ENCODE data around the gene ACRBP.

ACRBP gene

DNA sequence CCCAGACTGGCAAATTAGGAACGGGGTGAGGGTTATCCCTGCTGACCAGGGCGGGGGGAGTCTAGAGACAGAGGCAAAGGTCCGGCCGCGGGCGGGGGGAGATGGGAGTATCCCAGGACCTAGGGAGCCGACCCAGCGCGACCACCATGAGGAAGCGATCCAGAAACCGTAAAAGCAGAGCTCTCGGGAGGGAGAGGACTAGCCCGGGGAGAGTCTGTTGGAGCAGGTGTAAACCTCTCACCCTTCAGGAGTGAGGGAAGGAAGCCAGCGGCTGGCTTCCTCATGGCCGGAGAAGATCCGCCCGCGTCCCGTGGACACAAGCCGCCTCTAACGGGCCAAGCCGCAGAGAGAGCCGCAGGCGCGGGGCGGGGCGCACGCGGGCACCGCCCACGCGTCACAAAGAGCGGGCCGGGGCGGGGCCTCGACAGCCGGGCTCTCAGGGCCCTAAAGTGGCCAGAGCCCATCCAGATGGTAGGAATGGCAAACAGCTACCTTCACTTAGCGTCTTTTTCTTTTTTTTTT, at the start of gene ACRBP:
TSS of gene ACRBP (minus strand) at position 350 of the 522 bp plus-strand sequence. CDS start at position 284, 66 bp downstream.
- DNase-seq = no peak

GRCh38 chr12:6695313-6696045, 48.2 kb upstream of the ACRBP start:
- DNase-seq = no peak

DNA sequence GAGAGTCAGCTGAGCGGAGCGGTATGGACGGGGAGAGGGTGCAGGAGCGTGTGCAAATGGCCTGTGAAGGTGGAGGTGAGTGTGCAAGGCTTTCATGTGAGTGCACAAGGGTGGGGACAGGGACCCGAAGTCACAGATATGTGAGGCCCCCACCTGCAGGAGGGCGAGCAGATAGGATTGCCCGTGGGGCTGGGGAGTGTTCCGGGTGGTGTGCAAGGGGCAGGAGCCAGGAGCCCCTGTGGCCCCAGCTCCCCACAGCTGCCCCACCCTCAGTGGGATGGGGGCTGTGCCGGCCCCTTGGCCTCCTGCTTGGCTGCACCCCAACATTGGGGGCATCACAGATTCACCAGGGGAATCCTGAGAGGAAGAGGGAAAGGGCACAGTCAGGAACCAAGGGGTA, 47.5 kb upstream of the ACRBP start:
- DNase-seq = no peak

DNA sequence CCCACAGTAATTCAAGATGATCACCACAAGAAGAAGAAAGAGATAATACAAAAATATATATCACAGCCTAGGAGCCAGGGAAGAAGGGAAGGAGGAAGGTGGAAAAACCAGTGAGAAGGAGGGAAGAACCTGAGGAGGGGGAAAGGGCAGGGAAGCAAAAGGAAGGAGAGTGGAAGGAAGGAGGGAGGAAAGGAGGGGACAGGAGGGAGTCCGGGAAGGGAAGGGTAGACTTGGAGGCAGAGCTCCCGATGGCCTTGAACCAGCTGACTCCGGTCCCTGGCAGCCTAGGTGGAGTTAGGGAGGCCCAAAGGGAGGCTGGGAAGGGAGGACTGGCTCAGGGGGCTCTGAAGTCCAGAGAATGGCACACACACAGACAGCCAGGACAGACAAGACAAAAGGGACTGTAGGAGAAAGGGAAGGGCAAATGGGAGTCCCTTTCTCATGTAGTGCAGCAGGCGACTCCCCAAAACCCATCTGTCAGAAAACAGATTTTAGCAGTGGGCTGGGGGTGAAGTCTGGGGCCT, 46.7 kb upstream of the ACRBP start:
- no peak for DNase-seq

DNA sequence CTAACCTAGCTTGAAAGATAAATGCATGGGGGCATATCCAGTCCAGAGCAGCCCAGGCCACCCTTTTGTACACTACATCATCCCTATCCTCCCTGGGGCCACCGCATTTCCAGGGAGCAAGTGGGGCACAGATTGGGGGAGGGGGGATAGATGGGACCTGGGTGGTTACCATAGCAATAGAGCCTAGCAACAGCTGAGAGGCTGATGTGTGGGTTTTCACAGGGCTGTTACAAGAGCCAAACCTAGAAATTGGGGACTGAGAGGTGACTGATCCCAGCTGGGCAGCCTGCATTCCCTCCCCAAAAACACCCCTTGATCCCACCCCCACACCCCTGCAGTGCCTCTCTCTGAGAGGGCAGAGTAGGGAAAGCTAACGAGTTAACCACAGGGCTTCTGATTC, 45.7 kb upstream of the ACRBP start:
- no peak for DNase-seq

DNA sequence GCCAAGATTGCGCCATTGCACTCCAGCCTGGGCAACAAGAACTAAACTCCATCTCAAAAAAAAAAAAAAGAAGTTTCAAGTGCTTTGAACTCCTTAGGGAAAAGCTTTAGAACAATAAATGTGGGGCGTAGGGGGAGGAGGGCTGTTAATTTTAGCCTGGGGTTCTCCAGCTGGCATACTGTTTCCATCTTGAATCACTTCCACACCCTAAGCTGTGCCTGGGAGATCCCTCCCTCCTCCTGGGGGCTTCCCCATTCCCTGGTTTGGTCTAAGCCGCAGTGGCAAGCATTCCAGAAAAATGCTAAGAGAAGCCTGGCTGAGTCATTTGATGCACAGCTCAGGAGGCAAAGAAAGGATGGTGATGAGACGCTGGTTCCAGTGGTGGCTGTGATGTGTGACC, 44.2 kb upstream of the ACRBP start:
- DNase-seq = no peak

GRCh38 chr12:6688999-6689882, 42.0 kb upstream of the ACRBP start, which contains the start of gene ZNF384:
Gene ZNF384 (minus strand): TSS chr12:6689375. CDS start chr12:6679520, 9,855 bp downstream.
- DNase-seq = peak; percentile 95

GRCh38 chr12:6688543-6688998, 41.3 kb upstream of the ACRBP start:
- no peak for DNase-seq

DNA sequence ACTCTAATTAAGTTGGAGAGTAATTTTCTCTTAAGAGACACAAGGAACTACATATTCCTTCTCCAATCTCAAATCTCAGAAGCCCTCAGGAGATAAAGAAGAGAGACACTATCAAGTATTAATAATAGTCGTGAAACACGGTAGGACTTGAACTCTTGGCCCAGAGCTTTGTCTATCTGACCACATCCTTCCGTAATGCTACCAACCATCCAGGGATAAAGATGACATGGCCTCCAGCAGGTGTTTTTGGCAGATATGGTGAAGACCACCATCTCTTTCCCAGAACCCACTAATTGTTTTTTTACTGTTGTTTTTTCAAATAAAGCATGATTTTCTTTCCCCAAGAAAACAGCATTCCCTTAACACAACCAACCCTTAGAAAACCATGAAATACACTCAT, 38.6 kb upstream of the ACRBP start:
- DNase-seq = no peak

GRCh38 chr12:6684609-6685008, 37.4 kb upstream of the ACRBP start:
- no peak for DNase-seq

- no peak for DNase-seq
These were observed 29.7 kb upstream of the ACRBP start for GRCh38 chr12:6676962-6677361.

- DNase-seq = no peak
These were observed 24.9 kb upstream of the ACRBP start for GRCh38 chr12:6672143-6672542.

DNA sequence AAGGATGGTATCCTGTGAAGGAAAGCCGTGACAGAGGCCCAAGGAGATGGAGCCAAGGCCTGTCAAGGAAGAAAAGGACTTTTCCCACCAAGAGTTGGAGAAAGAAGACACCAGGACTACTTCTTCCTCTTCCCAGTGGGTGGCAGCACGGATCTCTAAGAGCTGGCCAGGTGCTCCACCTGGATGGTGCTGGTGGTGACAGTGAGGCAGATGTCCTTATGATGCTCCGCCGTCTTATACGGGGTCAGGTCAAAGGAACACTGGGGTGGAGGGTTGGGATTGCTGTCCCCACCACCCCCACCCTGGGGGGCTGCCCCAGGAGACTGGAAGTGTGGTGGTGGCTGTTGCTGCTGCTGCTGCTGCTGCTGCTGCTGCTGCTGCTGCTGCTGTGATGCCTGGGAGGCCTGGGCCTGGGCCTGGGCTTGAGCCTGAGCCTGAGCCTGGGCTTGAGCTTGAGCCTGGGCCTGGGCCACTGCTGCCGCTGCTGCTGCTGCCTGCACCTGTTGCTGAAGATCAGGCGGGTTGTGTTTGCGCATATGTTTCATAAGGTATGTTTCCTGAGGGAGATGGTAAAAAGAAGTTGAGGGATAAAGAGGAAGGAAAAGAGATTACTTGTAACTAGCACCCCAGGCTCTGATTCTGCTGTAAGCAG, 20.5 kb upstream of the ACRBP start:
- no peak for DNase-seq

- no peak for DNase-seq
These were observed 19.0 kb upstream of the ACRBP start for GRCh38 chr12:6666211-6666610.

DNA sequence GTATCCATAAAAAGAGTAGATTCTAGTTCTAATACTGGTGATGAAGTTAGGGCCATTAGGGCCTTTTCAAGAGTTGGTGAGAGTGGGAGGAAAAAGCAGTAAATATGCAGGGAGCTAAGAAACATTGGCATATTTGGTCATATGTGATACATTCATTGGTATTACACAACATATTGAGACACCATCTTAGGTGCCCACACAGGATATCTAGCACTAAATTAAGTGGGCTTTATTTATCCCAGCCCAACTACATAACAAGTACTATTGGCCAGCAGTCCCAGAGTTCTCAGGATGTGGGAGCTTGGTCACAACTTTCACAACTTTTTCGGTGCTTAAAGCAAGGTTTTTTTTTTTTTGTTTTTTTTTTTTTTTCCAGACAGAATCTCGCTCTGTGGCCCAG, 17.7 kb upstream of the ACRBP start:
- no peak for DNase-seq

DNA sequence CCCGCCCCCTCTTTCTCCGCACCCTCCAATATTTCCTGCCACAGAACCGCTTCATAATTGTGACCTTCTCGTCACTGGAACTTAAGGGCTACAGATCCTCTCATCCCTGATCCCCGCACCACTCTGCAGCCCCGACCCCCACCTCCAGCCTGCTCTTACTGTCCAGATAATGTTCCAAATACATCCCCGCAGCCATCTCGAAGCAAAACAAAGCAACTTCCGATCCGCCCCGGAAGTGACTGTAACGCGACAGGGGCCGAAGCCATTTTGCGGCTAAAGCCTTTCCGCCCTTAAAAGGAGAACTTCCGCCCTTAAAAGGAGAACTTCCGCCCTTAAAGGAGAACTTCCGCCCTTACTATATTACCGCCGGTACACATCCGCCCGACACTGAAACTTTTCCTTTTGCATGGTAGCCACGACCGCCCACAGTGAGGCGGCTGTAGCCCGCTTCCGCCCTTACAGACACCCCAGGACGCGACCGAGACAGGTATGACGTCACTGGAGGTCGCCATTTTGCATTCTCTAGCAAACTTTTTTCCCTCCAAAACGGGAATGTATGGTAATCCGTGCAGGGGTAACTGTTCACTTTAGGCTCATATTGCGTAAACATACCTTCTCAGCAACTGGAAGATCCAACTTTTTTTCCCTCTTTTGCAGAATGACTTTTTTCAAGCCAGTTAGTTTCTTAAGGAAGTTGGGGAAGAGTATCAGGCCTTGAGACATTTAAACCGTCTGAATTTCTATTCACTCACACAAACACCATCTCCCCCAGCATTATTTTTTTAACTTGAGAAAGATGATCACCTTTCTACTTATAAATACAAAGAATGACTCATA, 15.9 kb upstream of the ACRBP start, which contains the start of gene ING4:
TSS of gene ING4 (minus strand) at position 214 of the 837 bp plus-strand sequence. CDS start at position 196, 18 bp downstream.
- DNase-seq = peak; percentile 95

DNA sequence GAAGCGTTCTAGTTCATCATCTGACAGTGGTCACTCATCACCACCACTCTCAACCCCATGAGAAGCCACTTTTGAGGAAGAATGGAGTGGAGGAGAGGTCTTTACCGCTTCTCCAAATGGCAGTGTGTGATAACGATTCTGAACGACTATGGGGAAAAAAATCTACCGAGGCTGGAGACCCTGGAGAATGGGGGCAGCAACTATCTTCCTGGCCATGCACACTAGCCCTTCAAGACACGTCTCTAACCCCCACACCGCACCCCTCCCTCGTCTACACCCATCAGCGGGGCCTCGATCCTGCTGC, 15.3 kb upstream of the ACRBP start:
- DNase-seq = no peak

GRCh38 chr12:6653987-6654386, 6.8 kb upstream of the ACRBP start:
- DNase-seq = no peak

DNA sequence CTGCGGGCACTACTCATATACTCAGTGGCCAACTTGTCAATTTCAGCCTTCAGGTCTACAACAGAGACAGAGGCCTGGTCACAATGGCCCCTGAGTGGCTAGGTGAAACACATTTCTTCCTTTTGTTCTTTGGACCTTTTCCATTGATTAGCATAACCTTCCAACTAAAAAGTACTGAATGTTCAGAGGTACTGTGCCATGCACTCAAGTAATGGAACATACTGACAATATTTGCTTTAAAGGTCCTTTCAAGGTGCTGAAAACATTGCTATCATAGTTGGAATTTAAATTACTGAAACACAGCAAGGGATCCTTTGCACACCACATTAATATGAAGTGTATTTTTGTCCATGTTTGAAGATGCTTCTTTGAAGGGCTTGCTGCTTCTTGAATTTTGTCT, 6.1 kb upstream of the ACRBP start:
- no peak for DNase-seq

GRCh38 chr12:6652391-6652790, 5.2 kb upstream of the ACRBP start:
- DNase-seq = no peak

DNA sequence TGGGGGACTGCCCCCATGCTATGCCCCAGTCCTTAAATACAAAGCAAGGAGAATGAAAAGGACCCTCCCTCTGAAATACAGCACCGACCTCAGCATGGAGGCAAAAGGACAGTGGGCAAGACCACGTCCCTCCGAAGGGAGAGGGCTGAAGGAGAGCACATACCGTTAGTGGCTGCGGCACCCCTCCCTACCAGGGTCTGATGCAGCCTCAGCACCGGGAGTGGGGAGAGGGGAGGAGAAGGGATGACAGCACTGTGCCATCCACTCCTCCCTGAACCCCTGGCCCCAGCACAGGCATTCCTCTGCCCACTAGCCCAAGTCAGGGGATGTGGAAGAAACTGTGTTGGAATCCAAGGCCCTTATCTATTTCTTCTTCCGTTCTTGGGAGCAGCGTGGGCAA, 3.6 kb upstream of the ACRBP start:
- DNase-seq = no peak

Data from DMS 273 treated with DMSO at 0.1 percent for 48 hours (cell line).